ENCODE data around the gene PDZK1IP1. TPM values are rescaled to one million over a fixed set of nuclear protein-coding genes. Genes with fewer than 3 reads are reported as not detected.

Gene PDZK1IP1
- total and polyA plus RNA-seq, 2 donors (not counting 3 experiments of a cell fraction or from before 2014, with no cell fraction given), result 0.52 TPM; not detected in 1

DNA sequence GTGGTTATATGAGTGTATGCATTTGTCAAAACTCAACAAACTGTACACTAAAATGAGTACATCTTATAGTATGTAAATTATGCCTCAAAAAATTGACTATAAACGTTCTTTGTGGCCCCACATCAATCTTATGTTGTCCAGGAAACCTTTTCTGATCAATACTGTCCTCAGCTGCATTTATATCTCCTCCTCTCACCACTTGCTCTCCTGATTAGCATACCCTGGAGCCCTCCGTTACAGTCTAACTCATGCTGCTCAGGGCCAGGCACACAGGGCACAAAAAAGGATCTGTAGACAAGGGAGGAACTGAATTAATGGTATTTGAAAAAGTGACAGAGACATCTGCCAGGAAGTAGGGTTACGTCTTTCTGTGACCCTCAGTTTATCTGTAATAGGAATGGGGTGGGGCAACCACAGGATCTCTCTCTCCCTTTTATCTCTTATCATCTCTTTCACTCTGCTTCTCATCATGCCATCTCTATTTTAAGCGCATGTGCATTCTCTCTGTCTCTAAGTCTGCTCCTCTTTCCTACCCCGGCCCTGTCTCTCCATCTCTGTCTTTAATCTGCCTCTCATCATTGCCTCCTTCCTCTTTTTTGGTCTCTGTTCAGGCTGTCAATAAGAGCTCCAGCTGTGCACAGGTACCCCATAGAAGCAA lies 49.2 kb upstream of the PDZK1IP1 start:
- no peak for FAIRE-seq

More for the DNA sequence above, 49.2 kb upstream of the PDZK1IP1 start:
- ChIA-PET CTCF (interaction anchor here (1.8 kb wide), 1 partner anchor 60 kb away, joined by 5 to 8 read pairs; no protein-coding TSS in a partner anchor), POLR2A (no interaction called here)
- no peaks in the 10 kb centered on the region for H4K20me1 ChIP-seq (replicated peaks; ENCODE audit: control insufficient read depth, extremely low read depth, insufficient read depth, low read length)
- no peak overlapping the region for H3K4me2 ChIP-seq (ENCODE audit: insufficient read depth, low read length)
- no peak for DNase-seq (ENCODE audit: low read depth, low spot score)
- no peak overlapping the region for H3K9ac ChIP-seq (replicated peaks; ENCODE audit: extremely low read depth, insufficient read depth, low read length)
- BruUV-seq (replicated peaks), result no TSS peak
- H3K36me3 ChIP-seq (ENCODE audit: control insufficient read depth in 2 of 2, extremely low read depth in 1 of 2, insufficient read depth in 2 of 2, low read length in 2 of 2), result no peaks in the 10 kb centered on the region
- dilution Hi-C loops (cut with MboI; ENCODE audit: extremely low pct_ligation_motif_present, low sequenced_read_pairs) (no loop called here), intact Hi-C loops (cut with micrococcal nuclease) (no loop called here)
- no peaks in the 10 kb centered on the region for H3K9me1 ChIP-seq (replicated peaks; ENCODE audit: control insufficient read depth, extremely low read depth, insufficient read depth, low read length)
- no peak overlapping the region for H2AFZ ChIP-seq (ENCODE audit: low read depth, low read length)
- peaks cover 42% of the 10 kb centered on the region for H3K4me1 ChIP-seq (ENCODE audit: control insufficient read depth, extremely low read depth, insufficient read depth, low read length)
- H3K27ac ChIP-seq (ENCODE audit: insufficient read depth, low read depth, low read length), result no peak overlapping the region
- no peaks in the 10 kb centered on the region for H3K9me3 ChIP-seq (replicated peaks; ENCODE audit: control insufficient read depth, insufficient read depth, low read length)
- H3K27me3 ChIP-seq (ENCODE audit: control insufficient read depth in 2 of 2, insufficient read depth in 2 of 2, low read length in 2 of 2), result no peaks in the 10 kb centered on the region
- H3K79me2 ChIP-seq (ENCODE audit: control insufficient read depth, insufficient read depth, low read length), result no peaks in the 10 kb centered on the region
- TF ChIP-seq JUN (IDR thresholded peaks at IDR 0.05; ENCODE audit: borderline replicate concordance, insufficient read depth, insufficient read length, low read depth) (no peak), MYC (IDR thresholded peaks at IDR 0.05; ENCODE audit: low read depth, low read length) (no peak), GATA2 (IDR thresholded peaks at IDR 0.05; ENCODE audit: insufficient read depth, insufficient read length, low read depth, low read length) (no peak), POLR2A (IDR thresholded peaks at IDR 0.05; ENCODE audit: low read depth, low read length) (no peak), POLR2AphosphoS5 (IDR thresholded peaks at IDR 0.05; ENCODE audit: insufficient read depth, low read depth, low read length) (no peak), EZH2 (IDR thresholded peaks at IDR 0.05; ENCODE audit: borderline replicate concordance, low read depth, low read length, severe bottlenecking) (no peak), FOS (IDR thresholded peaks at IDR 0.05; ENCODE audit: borderline replicate concordance, insufficient read depth, low read length) (no peak)
- TF ChIP-seq, protein P1, sequence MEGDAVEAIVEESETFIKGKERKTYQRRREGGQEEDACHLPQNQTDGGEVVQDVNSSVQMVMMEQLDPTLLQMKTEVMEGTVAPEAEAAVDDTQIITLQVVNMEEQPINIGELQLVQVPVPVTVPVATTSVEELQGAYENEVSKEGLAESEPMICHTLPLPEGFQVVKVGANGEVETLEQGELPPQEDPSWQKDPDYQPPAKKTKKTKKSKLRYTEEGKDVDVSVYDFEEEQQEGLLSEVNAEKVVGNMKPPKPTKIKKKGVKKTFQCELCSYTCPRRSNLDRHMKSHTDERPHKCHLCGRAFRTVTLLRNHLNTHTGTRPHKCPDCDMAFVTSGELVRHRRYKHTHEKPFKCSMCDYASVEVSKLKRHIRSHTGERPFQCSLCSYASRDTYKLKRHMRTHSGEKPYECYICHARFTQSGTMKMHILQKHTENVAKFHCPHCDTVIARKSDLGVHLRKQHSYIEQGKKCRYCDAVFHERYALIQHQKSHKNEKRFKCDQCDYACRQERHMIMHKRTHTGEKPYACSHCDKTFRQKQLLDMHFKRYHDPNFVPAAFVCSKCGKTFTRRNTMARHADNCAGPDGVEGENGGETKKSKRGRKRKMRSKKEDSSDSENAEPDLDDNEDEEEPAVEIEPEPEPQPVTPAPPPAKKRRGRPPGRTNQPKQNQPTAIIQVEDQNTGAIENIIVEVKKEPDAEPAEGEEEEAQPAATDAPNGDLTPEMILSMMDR (IDR thresholded peaks at IDR 0.05; ENCODE audit: extremely low read depth in 1 of 2, insufficient read depth in 1 of 2, low read depth in 1 of 2, low read length in 2 of 2), result no peak
- TF ChIP-seq, protein P2, sequence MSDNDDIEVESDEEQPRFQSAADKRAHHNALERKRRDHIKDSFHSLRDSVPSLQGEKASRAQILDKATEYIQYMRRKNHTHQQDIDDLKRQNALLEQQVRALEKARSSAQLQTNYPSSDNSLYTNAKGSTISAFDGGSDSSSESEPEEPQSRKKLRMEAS (IDR thresholded peaks at IDR 0.05; ENCODE audit: insufficient read depth, insufficient read length), result no peak
- H3K4me3 ChIP-seq (replicated peaks in 1 of 3; ENCODE audit: insufficient read depth in 1 of 3, low read depth in 1 of 3, low read length in 3 of 3), result no peak overlapping the region
